Astrocyte of the cerebellum (primary cell): ENCODE data around the gene LPCAT2.

ENCODE experiments used
- DNase-seq: peaks from one replicate; pipeline ENCODE4 v3.0.0-alpha.2; 2011; ENCODE audit warnings: low read depth
- H3K4me3 ChIP-seq: 2 replicates; pipeline ENCODE4 v1.5.1; 2011; ENCODE audit warnings: mild to moderate bottlenecking, low read depth, low read length, moderate library complexity
- CTCF ChIP-seq: IDR thresholded peaks from 2 replicates; pipeline ENCODE4 v1.5.1; 2012; ENCODE audit warnings: low read length, low read depth, moderate library complexity, mild to moderate bottlenecking; ENCODE audit errors: missing control alignments
- in situ Hi-C: cut with HindIII; loops from 2 replicates; pipeline ENCODE4 v1.10.0; 2017; ENCODE audit warnings: low sequenced_read_pairs

LPCAT2 gene

DNA sequence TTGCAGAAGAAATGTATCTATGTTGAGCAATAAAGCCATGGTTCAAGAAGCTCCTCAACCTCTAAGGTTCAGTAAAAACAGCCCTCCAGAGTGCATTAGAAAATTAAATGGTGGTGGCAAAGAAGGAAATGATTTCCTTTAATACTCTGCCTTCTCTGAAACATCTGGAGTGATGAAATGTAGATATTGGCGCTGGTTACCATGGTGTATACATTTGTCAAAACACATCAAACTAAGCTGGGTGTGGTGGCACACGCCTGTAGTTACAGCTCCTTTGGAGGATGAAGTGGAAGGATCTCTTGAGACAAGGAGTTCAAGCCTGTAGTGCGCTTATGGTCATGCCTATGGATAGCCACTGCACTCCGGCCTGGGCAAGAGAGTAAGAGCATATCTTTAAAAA, 63.6 kb downstream of the LPCAT2 start:
- in situ Hi-C loops, result no loop called here
- no peak for TF ChIP-seq CTCF
- DNase-seq, result no peak
- no peak overlapping the region for H3K4me3 ChIP-seq

DNA sequence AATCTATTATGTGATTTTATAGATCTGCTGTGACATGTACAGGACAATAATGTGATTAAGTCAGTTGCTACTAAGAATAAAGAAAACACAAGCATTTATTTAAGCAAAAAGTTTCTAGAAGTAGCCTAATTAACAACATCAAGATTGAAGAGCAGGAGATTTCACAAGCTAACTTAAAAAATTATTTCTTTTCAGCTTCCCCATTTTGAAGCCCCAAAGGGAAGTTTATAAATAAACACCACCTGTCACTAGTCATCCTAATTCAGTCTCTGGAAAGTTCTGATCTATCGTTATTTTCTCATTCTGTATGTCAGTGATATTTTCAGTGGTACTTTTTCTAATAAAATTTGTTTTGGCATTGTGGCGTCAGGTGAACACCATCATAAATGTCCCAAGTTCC, 65.9 kb downstream of the LPCAT2 start:
- no peak for DNase-seq
- in situ Hi-C loops, result no loop called here
- TF ChIP-seq CTCF, result no peak
- H3K4me3 ChIP-seq, result no peak overlapping the region

DNA sequence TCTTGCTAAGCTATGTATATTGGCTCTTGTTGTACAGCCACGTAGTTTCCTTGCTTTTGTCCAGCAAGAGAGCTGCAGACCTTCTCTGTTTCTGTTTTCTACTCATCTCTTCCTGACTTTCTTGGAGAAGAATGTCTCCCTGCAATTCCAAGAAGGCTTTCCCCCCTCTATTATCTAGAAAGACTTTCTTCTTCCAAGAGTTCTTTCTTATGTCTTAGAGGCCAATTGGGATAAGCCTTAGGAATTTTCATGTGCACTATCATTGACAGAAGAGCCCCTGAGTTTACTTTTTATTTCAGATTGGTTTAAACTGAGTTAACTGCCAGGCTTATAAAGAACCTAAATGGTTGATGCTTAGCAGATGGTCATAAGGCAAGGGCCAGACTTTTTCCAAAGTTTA, 66.6 kb downstream of the LPCAT2 start:
- DNase-seq, result no peak
- TF ChIP-seq CTCF, result no peak
- H3K4me3 ChIP-seq, result no peak overlapping the region
- in situ Hi-C loops, result no loop called here

GRCh38 chr16:55576384-55576783, 67.5 kb downstream of the LPCAT2 start:
- no peak for TF ChIP-seq CTCF
- in situ Hi-C loops, result no loop called here

DNA sequence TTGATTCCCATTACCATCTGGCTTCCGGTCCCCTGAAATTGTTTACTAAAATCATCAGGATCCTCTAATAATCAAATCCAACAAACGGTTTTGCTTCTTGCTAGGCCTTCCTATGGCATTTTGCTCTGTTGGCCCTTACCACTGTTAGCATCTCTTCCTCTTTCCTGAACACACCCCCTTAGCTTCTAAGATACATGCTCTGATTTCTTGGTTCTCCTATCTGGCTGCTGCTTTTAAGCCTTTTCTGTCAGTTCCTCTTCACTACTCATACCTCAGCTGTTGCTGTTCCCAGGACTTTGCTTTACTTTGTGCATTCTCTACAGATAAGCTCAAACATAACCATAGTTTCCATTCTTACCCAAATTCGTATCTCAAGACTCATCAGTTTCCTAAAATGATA, 69.0 kb downstream of the LPCAT2 start:
- in situ Hi-C loops, result no loop called here
- no peak for DNase-seq
- TF ChIP-seq CTCF, result no peak
- H3K4me3 ChIP-seq, result no peak overlapping the region

More at GRCh38 chr16:55576384-55576783, 67.5 kb downstream of the LPCAT2 start:
- no peak overlapping the region for H3K4me3 ChIP-seq
- no peak for DNase-seq

- in situ Hi-C loops, result no loop called here
- TF ChIP-seq CTCF, result no peak
- DNase-seq, result no peak
- H3K4me3 ChIP-seq, result no peak overlapping the region
Measured at GRCh38 chr16:55585631-55586030, 76.8 kb downstream of the LPCAT2 start.

GRCh38 chr16:55588799-55589198, 79.9 kb downstream of the LPCAT2 start:
- in situ Hi-C loops, result no loop called here
- H3K4me3 ChIP-seq, result no peak overlapping the region
- TF ChIP-seq CTCF, result no peak
- DNase-seq, result no peak
